ENCODE data around the gene MYO3B.
A peak's percentile ranks its signal among the peaks of the same experiment; 100 is the strongest.
"Not testable (repeated sequence)": the region's sequence is repeated elsewhere in the genome, so short reads cannot be mapped to it uniquely, and the experiment has no call there.

Gene MYO3B

DNA sequence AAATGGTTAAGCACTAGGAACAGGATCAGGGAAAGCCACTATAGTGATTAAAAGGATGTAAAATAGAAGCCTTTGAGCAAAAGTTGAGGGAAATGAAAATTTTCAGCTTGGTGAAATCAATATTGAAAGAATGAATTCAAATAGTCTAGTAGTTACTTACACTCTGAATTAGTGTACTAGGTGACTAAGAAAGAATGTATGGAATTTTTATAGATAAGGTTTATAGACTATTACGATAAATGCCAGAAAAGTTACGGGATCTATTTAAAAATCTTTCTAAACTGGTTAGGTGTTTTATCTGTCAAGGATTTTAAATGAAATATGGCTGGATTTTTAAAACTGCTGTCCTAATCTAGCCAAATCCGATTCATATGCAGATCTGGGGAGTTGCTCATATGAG is 208.6 kb downstream of the MYO3B start:
- DNase-seq, result no peak

DNA sequence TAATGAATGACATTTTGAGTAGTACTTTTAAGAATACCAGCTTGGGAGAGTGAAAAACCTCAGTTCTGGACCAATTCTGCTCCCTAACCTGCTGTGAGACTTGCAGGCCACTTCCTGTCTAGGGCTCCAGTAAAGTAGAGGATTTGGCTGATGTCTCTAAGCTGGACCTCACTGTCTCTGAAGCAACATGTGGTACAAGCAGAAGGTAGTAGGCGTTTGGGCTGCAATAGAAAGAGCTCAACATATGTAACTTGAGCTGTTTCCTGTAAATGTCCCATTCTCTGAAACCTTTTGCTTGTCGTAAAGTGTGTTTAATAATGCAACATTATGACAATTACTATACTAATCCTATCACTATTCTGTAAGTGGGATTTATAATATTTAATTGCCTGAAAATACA is 213.1 kb downstream of the MYO3B start:
- peak; percentile 7 for DNase-seq

- DNase-seq, result no peak
These were observed 213.8 kb downstream of the MYO3B start for GRCh38 chr2:170391697-170392096.

DNA sequence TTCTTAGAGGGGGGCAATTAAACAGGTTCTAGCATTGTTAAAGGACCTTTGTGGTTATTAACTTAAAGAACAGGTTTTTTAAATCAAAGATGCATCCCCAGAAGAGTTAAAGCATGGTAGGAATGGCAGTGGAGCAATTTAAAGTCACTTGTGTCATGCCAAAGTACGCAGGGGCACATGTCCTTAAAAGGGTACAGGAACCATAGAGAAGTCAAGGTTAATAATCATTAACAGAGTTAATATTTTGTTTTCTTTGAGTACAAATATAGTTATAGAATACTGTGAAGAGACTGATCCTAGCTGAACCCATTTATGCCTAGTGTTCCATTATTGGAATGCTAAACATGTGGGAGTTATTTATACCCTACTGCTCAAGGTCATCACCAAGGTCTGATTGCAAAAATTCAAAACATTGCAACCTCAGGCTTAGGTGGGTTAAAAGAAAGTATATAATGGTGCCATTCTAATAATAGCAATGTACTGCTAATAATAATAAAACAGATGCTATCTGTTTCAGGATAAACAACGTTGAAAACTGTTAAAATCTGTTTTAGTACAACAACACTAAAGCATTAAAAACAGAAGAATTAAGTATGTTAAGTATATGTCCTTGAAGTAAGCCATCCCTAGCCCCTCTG is 216.0 kb downstream of the MYO3B start:
- DNase-seq, result no peak

GRCh38 chr2:170394641-170395387 is 216.9 kb downstream of the MYO3B start:
- DNase-seq, result peak; percentile 30

GRCh38 chr2:170396799-170397459 is 219.0 kb downstream of the MYO3B start:
- DNase-seq, result peak; percentile 13

GRCh38 chr2:170401187-170401586 is 223.2 kb downstream of the MYO3B start:
- DNase-seq, result no peak

DNA sequence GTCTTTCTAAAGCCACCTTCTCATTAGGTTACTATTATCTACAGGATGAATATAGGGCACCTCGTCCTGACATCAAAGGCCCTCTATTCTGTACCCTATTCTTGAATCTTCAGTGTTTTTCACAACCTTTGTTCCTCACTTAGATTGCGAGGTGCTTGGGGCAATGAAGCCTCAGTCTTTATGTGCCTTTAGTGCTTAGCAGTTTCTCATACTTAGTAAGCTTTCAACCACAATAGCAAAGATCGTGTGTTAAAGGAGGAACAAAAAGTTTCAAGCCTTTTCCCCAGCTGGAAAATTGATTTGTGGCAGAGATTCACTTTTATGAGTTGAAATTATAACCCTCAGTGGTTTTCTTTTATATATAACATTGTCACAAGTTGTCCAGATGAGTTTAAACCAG is 226.9 kb downstream of the MYO3B start:
- DNase-seq, result no peak

GRCh38 chr2:170405326-170405725 is 227.4 kb downstream of the MYO3B start:
- no peak for DNase-seq

- peak; percentile 48 for DNase-seq
These were observed 230.7 kb downstream of the MYO3B start for GRCh38 chr2:170408461-170409163.

GRCh38 chr2:170409164-170409535 is 231.2 kb downstream of the MYO3B start:
- peak; percentile 85 for DNase-seq

GRCh38 chr2:170411660-170412059 is 233.7 kb downstream of the MYO3B start:
- no peak for DNase-seq

- DNase-seq, result no peak
These were observed 243.2 kb downstream of the MYO3B start for GRCh38 chr2:170420961-170421687.

DNA sequence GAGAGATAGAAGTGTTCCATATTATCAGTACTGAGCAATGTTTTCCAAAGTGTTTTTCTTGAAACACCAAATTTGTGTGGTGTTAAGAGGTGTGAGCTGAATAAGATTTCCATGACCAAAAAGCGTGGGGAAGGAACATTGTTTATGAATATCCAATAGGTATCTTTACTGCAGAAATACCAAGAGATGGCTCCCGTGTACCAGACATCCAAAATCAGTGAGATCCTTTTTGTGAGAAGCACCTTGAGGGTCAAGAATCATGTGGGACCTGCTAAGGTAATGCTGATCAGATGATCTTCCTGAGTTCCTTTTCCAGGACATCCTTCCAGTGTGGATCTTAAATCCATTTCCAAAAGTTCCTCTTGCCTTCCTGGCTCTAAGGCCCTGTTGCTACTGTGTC is 246.0 kb downstream of the MYO3B start:
- DNase-seq, result no peak

- DNase-seq, result no peak
These were observed 247.4 kb downstream of the MYO3B start for GRCh38 chr2:170425281-170425751.

GRCh38 chr2:170428868-170429267 is 250.9 kb downstream of the MYO3B start:
- no peak for DNase-seq

- DNase-seq, result no peak
These were observed 254.9 kb downstream of the MYO3B start for GRCh38 chr2:170432823-170433222.

GRCh38 chr2:170433448-170433847 is 255.5 kb downstream of the MYO3B start:
- DNase-seq, result no peak

- DNase-seq, result not testable (repeated sequence)
These were observed 256.4 kb downstream of the MYO3B start for GRCh38 chr2:170434396-170434795.

DNA sequence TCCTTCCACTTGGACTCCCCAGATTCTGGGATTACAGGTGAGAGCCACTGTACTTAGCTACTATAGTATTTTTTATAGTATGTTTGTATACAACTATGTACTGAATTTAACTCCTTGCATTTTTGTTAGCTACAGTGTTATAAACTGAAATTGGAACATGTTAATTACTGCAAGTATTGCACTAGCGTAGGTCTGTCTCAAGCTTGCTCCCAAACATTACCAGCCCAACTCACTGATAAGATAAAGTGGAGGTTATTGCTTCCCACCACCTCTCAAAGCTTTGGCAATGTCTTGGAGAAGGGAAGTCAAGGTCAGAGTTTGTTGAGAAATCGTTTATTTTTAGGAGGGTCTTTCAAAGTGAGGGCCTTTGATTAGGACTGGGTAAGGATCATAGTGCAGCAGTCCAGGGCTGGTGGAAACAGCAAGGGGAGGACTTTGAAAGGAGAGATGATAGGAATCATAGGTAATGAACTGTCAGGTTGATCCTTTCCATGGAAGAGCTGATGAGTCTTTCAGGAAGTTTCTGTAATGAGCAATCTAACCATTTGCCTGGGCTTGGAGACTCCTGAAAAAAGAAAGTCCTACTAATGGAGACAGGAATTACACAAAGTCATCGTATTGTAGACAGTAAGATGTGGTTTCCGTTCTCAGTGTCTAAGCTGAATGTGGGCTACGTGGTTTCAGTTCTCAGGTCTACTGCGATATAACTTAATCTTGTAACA is 257.1 kb downstream of the MYO3B start:
- no peak for DNase-seq

GRCh38 chr2:170436077-170436943 is 258.4 kb downstream of the MYO3B start:
- DNase-seq, result no peak

Measured in NCI-H82 (cell line).